Fibroblast of skin of right biceps (primary cell): Measurements from ENCODE around the gene IREB2.
"Not testable (repeated sequence)": the region's sequence is repeated elsewhere in the genome, so short reads cannot be mapped to it uniquely, and the experiment has no call there.

Experiments
- DNase-seq: peaks from one replicate; pipeline ENCODE4 v3.0.0-alpha.2; 2013

Gene IREB2, protein sequence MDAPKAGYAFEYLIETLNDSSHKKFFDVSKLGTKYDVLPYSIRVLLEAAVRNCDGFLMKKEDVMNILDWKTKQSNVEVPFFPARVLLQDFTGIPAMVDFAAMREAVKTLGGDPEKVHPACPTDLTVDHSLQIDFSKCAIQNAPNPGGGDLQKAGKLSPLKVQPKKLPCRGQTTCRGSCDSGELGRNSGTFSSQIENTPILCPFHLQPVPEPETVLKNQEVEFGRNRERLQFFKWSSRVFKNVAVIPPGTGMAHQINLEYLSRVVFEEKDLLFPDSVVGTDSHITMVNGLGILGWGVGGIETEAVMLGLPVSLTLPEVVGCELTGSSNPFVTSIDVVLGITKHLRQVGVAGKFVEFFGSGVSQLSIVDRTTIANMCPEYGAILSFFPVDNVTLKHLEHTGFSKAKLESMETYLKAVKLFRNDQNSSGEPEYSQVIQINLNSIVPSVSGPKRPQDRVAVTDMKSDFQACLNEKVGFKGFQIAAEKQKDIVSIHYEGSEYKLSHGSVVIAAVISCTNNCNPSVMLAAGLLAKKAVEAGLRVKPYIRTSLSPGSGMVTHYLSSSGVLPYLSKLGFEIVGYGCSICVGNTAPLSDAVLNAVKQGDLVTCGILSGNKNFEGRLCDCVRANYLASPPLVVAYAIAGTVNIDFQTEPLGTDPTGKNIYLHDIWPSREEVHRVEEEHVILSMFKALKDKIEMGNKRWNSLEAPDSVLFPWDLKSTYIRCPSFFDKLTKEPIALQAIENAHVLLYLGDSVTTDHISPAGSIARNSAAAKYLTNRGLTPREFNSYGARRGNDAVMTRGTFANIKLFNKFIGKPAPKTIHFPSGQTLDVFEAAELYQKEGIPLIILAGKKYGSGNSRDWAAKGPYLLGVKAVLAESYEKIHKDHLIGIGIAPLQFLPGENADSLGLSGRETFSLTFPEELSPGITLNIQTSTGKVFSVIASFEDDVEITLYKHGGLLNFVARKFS

DNA sequence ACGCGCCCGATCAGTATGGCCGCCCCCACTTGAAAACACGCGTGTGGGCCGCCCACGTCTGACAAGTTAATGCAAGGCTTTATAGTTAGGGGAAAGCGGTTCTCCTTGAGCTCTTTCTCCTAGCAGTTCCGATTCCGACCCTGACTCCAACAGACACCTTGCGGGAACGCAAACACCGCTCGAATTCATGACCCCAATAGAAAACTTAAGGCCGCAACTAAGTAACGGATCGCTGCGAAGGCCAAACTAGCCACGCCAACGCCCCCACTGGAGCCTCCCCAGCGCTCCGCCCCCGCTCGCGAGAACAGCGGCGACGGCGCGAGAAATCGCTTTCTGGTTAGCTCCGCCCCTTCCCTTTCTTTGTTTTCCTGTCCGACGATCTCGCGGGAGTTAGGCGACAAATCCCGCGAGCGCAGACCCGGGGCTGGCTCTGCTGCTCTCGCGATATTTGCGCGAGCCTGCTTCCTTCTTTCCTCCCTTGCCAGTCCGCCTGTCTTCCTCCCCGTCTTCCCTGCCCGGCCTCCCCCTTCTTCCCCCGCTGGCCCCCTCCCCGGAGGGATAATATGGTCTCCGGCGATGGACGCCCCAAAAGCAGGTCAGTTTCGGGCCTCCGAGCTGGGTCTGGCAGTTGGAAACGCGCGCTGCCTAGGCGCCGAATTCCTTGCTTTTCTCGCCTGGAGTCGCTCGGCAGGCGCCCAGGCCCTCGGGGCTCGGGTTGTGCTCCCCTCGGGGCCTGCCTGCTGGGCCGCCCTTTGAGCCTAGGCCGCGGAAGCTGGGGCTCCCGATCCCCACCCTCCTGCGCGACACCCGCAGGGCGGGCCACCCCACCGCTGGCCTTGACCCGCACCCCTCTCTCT lies at the start of gene IREB2:
IREB2 (plus strand) TSS at position 455 of the 857 bp plus-strand sequence; CDS start at position 577, 122 bp downstream.
- peak; percentile 99 for DNase-seq

DNA sequence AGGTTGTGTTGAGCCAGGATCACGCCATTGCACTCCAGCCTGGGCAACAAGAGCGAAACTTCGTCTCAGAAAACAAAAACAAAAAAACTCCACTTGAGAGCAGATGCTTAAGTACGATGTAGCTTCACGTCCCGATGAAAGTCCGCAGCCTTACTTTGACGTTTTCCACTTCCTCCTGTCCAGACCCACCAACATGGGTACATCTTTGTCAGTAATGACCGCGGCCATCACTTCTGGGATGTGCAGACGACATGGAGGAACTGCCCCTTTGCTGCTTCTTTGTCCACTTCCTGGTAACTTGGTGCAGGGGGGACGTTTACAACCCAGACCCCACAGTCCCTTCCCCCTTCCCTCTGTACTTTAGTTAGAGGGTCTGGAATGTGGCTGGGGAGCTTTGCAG lies 49.2 kb upstream of the IREB2 start:
- DNase-seq: no peak

DNA sequence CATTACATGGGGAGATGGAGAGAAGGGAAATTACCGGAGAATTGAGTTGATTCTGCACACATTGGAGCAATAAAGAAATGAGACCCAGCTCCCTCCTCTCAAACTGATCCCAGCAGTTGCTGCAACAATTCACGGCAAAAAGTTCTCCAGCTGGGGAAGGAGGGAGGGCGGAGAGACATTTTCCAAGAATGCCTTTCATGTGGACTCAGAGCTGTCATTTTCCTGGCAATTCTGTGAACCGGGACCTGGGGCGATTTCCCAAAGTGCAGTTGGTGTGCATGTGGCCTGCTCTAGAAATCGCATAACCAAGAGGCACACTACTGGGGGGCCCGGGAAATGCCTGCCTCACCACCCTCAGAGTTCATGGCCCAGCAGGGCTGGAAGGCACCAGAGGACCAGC lies 48.7 kb upstream of the IREB2 start:
- DNase-seq: peak; percentile 44

DNA sequence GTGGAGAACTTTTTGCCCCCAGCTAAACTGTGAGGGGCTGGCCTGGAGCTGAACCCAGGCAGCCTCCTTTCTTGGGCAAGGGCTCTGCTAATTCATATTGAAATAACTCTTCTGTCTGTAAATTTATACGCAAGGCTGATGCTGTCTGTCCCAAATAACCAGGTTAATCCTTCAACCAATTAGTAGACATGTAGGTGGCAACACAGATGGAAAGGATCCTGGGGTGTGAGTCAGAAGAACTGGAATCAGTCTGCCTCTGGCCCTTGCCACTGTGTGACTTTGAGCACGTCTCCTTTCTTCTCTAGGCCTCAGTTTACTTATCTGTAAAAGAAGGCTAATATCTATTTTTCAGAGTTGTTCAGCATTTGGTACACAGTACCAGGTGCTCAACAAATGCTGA lies 48.3 kb upstream of the IREB2 start:
- no peak for DNase-seq

DNA sequence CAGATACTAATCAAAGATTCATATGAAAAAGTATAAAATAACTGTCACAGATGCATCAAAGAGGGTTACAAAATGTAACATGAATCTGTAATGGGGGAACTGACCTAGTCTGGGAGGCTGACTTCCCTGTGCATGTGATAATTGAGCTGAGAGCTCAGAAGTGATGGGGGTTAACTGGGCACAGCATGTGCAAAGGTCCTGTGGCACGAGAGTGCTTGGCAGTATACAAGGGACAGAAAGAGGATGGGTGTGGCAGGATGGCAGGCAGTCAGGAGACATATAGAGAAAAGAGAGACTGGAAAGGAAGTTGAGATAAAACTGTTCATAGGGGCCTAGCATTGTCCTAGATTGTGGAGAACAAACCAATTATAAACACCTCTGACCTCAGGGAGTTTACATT lies 47.8 kb upstream of the IREB2 start:
- DNase-seq: no peak

DNA sequence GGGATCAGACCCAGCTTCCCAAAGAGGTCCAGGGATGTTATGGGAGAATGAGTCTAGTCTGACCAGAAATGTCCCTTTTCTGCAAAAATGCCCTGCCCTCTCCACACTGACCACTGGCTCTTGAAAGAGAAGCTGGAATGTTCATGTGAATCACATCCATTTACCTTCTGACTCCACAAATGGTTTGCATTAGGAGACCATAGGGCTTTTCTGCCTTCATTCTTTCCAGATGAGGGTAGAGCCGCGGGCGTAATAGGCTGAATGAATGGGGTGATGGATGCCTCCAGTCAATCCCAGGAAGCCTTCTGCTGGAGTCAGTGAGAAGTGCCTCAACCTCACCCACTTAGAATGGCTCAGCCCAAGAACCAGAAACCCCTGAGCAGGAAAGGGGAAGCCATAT lies 47.2 kb upstream of the IREB2 start:
- peak; percentile 58 for DNase-seq

DNA sequence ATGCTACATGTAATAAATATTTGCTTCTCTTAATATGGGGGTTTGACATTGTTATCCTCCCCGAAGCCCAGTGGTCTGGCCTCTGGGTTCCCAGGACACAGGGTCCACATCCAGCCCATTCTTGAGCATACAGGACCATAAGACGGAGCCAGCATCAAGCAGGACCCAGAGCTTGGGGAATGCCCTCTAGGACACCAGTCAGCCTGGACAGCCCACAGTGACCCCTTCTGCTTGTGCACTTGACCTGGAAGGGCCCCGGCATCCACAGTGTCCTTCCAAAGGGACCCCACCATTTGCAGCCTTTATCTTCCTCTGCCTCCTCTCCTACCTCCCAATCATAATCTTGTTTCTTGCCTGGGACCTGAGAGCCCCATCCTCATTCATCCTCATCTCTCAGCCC lies 46.2 kb upstream of the IREB2 start:
- no peak for DNase-seq

DNA sequence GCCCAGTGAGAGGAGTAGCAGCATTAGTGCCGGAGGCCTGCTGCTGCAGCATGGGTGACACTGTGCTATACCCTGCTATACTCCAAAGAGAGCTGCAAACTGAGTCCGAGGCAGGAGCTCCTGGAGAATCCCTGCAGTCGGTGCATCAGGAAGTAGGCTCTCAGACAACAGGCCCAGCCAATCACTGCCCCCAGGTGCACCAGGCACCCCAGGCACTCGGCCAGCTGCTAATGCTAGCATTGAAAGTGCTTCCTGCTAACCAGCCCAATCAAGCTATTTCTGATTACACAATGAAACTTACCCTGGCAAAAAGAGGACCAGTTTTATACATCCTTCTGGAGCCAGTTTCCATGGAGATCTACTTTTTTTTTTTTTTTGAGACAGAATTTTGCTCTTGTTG lies 45.6 kb upstream of the IREB2 start:
- DNase-seq: no peak

DNA sequence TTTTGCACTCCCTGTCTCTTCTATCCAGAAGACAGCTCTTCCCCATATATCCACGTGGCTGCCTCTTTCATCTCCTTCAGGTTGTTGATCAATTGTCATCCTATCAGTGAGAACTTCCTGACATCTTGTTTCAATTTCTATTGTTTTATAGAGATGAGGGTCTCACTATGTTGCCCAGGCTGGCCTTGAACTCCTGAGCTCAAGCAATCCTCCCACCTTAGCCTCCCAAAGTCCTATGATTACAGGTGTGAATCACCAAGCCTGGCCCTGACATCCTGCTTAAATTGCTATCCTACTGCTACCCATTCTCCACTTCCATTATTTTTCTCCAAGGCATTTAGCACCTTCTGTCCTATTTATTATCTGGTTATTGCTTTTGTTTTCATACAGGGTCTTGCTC lies 44.9 kb upstream of the IREB2 start:
- no peak for DNase-seq

DNA sequence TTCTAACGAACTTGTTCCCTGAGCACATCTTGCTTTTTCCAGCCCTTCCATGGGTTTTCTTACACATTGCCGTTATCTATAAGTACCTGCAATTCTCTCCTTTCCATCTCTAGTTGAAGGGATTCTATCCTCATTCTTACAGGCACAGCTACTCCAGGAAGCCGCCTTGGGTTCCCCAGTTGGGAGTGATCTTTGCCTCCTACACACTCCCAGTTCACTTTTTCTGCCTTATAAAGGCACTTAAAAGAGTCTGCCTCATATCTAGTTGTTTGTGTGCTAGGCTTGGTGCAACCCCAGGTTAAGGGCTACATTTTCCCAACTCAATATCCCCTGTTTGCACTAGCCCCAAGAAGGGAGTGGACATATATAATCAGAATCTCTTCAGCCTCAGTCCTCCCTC lies 44.0 kb upstream of the IREB2 start:
- no peak for DNase-seq

DNA sequence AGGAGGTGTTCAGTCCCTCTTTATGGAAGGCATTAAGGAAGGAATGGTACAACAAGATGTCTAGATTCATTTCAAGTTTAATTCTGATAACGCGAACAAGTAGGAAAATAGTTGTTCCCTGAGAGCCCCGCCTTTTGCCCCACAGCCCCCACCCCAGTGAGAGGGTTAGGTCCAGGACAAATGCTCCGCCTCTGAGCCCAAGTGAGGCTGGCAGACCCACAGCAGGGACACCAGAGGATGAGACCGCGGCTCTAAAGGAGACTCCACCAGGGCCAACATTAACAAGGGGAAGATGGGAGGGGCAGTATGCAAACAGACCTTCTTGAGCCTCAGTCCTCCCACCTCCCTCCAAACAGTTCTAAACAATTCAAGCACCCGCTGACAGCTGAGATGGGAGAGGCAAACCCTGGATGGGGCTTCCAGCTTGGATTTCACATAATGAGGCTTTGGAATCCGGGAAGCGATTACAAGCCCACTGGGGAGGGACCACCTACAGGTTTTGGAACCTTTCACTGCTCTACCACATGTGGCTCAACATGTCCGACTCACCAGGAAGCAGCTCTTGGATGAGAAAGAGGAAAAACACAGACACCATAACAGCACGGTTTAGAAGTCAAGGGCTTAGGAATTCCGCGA lies 42.9 kb upstream of the IREB2 start:
- DNase-seq: peak; percentile 26

DNA sequence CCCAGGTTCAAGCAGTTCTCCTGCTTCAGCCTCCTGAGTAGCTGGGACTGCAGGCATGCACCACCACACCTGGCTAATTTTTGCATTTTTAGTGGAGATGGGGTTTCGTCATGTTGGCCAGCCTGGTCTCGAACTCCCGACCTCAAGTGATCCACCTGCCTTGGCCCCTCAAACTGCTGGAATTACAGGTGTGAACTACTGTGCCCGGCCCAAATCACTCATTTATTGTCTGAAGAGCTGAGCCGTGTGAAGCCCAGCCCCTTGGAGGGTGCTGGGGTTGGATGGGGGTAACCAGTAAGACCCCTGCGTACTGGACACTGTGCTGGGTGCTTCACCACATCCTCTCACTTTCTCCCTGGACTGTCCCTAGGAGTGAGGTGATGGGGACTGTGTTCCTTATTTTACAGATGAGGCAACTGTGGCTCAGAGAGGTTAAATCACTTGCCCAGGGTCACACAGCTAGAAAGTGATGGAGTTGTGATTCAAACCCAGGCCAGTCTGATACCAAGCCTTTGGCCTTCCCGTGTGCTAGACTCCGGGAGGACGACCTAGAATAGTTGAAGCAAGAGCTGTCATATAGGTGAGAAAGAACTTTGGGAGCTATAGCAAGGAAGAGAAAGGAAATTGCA lies 41.7 kb upstream of the IREB2 start:
- no peak for DNase-seq

DNA sequence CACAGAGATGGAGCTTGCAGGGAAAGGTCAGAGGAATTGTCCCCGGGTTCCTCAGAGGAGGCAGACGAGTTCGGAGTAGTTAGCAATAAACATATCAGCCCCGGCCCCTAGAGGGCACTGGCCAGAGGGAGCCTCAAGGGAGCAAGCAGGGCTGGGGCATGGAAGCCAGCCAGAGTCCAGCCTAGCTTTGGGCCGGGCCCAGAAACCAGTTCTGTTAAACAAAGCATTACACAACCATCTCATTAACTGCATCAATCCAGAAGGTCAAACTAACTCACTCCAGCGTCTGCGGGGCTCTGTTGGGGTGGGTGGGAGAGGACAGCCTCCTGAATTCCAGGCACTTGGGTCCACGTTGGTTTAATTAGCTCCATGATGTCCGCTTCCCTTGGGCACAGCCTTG lies 41.0 kb upstream of the IREB2 start:
- DNase-seq: no peak

DNA sequence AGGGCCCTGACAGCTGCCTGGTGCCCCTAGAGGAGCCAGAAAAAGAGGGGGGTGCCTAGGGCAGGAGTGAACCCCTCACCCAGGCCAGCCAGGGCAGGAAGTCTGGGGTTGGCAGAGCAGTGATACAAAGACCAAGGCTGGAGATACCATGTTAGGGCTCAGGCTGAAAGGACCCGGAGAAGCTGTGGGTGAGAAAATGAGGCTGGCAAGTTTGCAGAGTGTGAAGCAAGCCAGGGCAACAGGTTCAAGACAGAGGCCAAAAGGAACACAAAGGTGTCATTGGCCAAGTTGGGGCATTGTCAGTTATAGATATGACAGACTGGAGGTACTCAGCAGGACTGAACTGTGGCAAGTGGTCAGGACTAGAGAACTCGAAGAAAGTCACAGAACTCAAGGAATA lies 40.6 kb upstream of the IREB2 start:
- no peak for DNase-seq

DNA sequence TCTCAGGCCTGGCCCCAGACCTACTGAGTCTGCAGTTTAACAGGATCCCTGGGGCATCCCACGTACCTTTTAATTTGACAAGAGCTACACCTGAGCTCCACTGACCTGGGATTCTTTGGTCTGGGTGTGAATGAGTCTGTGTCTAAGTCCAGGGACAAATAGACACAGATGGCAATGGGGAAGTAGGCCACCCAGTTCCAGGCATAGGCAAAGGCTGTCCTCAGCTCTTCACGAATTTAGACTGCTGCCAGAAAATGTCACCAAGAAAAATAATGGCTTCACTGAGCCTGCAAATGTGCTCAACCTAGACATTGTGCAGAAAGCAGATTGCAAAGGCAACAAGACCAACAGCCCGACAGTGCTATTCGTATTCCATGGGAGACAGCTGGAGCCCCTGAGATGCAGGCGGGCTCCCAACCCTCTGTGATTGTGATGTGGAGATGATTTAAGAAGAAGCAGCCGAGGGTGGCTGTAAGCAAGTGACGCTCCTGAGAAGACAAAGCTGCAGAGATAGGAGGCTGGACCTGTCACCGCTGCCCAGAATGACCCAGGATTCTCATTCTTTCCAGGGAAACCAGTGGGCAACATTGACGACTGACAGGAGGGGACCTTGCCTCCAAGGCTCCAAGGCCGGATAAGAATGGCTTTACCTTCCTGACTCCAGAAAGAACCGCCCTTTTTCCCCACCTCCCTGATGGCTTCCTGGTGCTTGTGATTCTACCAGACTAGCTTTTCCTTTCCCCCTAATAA lies 39.8 kb upstream of the IREB2 start:
- no peak for DNase-seq

DNA sequence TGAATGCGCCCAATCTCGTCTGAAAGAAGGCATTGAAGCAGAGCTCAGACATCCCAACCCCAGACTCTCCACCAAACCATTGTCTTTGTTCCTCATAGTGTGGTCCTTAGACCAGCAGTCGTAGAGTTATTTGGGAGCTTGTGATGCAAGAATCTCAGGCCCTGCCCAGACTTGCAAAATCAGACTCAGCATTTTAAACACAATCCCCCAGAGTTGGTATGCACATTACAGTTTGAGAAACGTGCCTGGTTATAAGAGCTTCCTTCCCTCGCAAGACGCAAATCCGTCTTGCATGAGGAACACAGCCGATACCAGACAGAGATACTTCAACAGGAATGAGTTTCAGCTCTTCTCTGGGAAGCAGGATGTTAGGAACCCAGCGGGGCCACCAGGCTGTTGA lies 38.9 kb upstream of the IREB2 start:
- peak; percentile 11 for DNase-seq

DNA sequence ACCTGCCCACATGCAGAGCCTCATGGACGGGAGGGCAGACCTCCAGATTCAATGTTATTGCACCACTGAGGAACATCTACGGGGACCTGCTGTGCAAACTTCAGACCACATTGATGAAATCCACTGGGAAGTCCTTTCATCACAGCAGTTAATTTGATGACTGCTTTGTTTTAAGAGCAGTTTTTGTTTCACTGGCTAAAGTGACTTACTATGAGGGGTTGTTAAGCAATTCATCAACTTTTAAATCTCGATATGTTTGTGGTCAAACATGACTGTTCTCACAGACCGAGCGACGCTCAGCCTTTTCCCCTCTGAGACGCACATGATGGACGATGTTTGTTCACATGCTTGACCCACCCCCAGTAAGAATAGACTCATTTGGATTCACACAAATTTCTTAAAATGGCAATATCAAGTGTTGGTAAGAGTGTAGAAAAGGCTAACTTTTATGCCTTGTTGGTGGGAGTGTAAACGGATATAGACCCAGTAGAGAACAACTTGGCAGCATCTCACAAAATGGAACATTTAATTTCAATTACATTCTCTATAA lies 35.9 kb upstream of the IREB2 start:
- peak; percentile 30 for DNase-seq

DNA sequence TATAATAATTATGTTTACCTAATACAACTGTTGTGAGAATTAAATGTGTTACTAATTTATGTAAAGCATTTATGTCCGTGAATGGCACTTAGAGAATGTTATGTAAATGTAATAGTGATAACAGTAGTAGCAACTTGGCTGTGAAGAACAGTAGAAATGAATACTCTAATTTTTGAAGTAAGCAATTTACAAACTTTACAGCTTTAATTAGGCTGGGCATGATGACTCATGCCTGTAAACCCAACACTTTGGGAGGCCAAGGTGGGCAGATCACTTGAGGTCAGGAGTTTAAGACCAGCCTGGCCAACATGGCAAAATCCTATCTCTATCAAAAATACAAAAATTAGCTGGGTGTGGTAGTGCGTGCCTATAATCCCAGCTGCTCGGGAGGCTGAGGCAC lies 33.9 kb upstream of the IREB2 start:
- no peak for DNase-seq

DNA sequence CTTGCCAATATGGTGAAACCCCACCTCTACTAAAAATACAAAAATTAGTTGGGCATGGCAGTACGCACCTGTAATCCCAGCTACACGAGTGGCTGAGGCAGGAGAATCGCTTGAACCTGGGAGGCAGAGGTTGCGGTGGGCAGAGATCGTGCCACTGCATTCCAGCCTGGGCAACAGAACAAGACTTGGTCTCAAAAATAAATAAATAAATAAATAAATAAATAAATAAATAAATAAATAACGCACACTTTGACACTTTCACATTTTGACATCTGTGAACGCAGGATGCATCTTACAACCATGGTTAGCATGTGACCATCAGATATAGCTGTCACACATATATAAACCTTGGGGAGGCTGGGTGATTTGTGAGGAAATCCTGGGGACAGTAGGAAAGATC lies 33.2 kb upstream of the IREB2 start:
- DNase-seq: not testable (repeated sequence)

DNA sequence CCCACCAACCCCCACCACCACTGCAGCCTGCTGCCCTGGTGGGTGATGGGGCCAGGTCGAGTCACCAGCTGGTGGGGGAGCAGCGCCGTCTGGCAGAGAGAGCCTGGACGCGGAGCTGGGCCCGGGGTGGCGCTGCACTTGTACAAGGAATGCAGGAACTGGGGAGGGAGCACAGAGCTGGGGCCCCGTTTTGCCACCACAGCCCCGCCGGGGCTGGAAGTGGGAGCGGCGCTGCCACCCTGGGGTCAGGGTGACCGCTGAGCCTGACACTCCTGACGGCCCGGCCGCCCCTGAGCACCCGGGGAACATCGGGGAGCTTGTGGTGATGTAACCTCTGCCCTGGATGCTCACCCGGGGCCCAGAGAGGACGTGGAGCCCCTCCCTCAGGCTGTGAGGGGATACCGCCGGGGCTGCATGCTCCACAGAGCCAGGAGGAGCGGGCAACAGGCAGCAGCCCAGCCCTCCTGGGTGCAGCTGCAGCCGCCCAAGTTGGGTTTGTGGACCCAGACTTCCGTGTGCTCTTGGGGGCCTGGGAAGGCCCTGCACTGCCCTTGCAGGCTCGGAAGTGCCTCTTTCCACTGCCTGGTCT lies 32.6 kb upstream of the IREB2 start:
- DNase-seq: no peak
